Endodermal cell (in vitro differentiated cells): Measurements from ENCODE around the gene GPR142. TPM values are rescaled to one million over a fixed set of nuclear protein-coding genes. Genes with fewer than 3 reads are reported as not detected.
A peak's percentile ranks its signal among the peaks of the same experiment; 100 is the strongest.

Experiments
- DNase-seq: peaks from one replicate; pipeline ENCODE4 v3.0.0-alpha.2; 2017
- H3K27ac ChIP-seq: 2 replicates; pipeline ENCODE4 v1.5.1; 2013; ENCODE audit warnings: mild to moderate bottlenecking, low read depth, low read length, moderate library complexity
- H3K27me3 ChIP-seq: 2 replicates; pipeline ENCODE4 v1.6.1; 2013; ENCODE audit warnings: mild to moderate bottlenecking, low read length, moderate library complexity; ENCODE audit not compliant: insufficient read depth, control insufficient read depth, poor library complexity, severe bottlenecking
- H3K36me3 ChIP-seq: 2 replicates; pipeline ENCODE4 v1.7.0; 2013; ENCODE audit warnings: mild to moderate bottlenecking, low read length, moderate library complexity; ENCODE audit not compliant: control insufficient read depth, insufficient read depth
- H3K4me1 ChIP-seq: one replicate; pipeline ENCODE4 v1.7.0; 2013; ENCODE audit warnings: low read length; ENCODE audit not compliant: control insufficient read depth, insufficient read depth
- H3K4me3 ChIP-seq: 2 replicates; pipeline ENCODE4 v1.5.1; 2013; ENCODE audit warnings: mild to moderate bottlenecking, low read length, moderate library complexity
- H3K9ac ChIP-seq: 2 replicates; pipeline ENCODE4 v1.6.1; 2013; ENCODE audit warnings: mild to moderate bottlenecking, low read length, moderate library complexity; ENCODE audit not compliant: poor library complexity, severe bottlenecking; ENCODE audit errors: extremely low read depth
- H3K9me3 ChIP-seq: 2 replicates; pipeline ENCODE4 v1.6.1; 2013; ENCODE audit warnings: mild to moderate bottlenecking, low read length, moderate library complexity; ENCODE audit not compliant: control insufficient read depth
- H3K27ac Mint-ChIP-seq: 2 replicates; pipeline ENCODE4 v1.8.0; 2020; ENCODE audit warnings: mixed read lengths
- H3K27me3 Mint-ChIP-seq: 2 replicates; pipeline ENCODE4 v1.8.0; 2021; ENCODE audit warnings: mild to moderate bottlenecking, mixed read lengths; ENCODE audit not compliant: insufficient read depth
- H3K36me3 Mint-ChIP-seq: 2 replicates; pipeline ENCODE4 v1.8.0; 2020; ENCODE audit warnings: low read depth, mixed read lengths
- H3K4me1 Mint-ChIP-seq: 2 replicates; pipeline ENCODE4 v1.8.0; 2020; ENCODE audit warnings: mixed read lengths
- H3K4me3 Mint-ChIP-seq: 2 replicates; pipeline ENCODE4 v1.8.0; 2020; ENCODE audit warnings: mild to moderate bottlenecking, moderate library complexity, mixed read lengths
- H3K9me3 Mint-ChIP-seq: 2 replicates; pipeline ENCODE4 v1.8.0; 2020; ENCODE audit warnings: mild to moderate bottlenecking, mixed read lengths
- CTCF ChIP-seq: fragments of 200-600 bp; sonication (generic); conservative IDR thresholded peaks from 2 replicates; pipeline ENCODE4 v1.5.0; 2021; ENCODE audit warnings: antibody characterized with exemption, mild to moderate bottlenecking
- WGBS, 2 experiments: methylation state at CpG; one replicate each; pipeline versions ENCODE4 v1.1.5 to v1.1.7; 2013; ENCODE audit warnings: missing lambda C conversion rate in 2 of 2, mixed read lengths in 1 of 2; ENCODE audit not compliant: insufficient coverage in 1 of 2, insufficient read length in 1 of 2; 5-methylcytosine and 5-hydroxymethylcytosine counted together
- total RNA-seq, 2 donors: library from RNA; stranded (reverse); fragmentation: NEBNext Ultra II Directional in 1 of 2; extraction: Animal tissue kit (Norgen Biotek cat#: 25700) in 1 of 2; gene quantifications; 2 replicates in 1 of 2; 3 replicates in 1 of 2; pipeline ENCODE4 v1.2.1, GENCODE V29; 2021

GPR142 gene
- total RNA-seq, 2 donors from 2014 or later = 0.29 to 0.92 TPM

DNA sequence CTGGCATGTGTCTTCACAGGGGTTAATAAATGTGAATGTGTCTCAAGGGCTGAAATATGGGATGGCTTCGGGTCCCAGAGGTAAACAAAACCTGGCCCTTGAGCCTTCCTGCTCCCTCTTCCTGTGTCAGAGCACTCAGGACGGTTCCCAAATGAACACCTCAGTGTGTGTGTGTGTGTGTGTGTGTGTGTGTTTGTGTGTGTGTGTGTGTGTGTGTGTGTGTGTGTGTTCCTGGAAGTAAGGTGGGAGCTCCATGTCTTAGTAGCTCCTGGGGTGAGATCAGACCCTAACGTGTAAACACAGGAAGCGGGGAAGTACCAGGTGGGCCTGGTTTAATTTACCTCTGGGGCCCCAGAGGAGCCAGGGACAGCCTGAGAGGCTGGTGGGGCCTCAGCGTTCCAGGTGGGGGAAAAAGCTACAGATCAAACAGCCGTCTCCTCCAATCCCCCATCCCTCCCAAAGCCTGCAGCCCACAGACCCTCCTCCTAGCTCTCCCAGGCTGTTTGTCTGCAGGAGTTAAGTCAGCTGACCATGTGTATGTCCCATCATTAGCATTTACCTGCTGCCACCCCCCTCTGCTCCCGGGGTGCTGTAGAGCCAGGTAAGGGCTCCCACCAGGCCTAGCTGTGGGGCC, 35.2 kb upstream of the GPR142 start:
- Histone ChIP-seq H3K36me3 (no peaks in the 10 kb centered on the region), H3K9me3 (no peaks in the 10 kb centered on the region), H3K9ac (no peak overlapping the region), H3K27me3 (peaks cover 2% of the 10 kb centered on the region), H3K4me3 (no peak overlapping the region), H3K4me1 (peaks cover 15% of the 10 kb centered on the region), H3K27ac (no peak overlapping the region)
- DNase-seq = no peak
- no peaks in the 10 kb centered on the region for H3K9me3 Mint-ChIP-seq
- H3K4me3 Mint-ChIP-seq = no peak overlapping the region
- WGBS, 2 experiments = 70 to 78% methylated on average over 3 to 7 of the region's 7 CpGs
- peaks cover 20% of the 10 kb centered on the region for H3K27me3 Mint-ChIP-seq
- H3K36me3 Mint-ChIP-seq = no peaks in the 10 kb centered on the region
- H3K27ac Mint-ChIP-seq = peak overlapping the region; percentile 21
- H3K4me1 Mint-ChIP-seq = peaks cover 33% of the 10 kb centered on the region
- TF ChIP-seq CTCF = no peak

- H3K27me3 Mint-ChIP-seq = peaks cover 16% of the 10 kb centered on the region
- TF ChIP-seq CTCF = no peak
- H3K9ac ChIP-seq = no peak overlapping the region
- peak overlapping the region; percentile 21 for H3K27ac Mint-ChIP-seq
- peaks cover 33% of the 10 kb centered on the region for H3K4me1 Mint-ChIP-seq
- no peaks in the 10 kb centered on the region for H3K9me3 Mint-ChIP-seq
- no peak overlapping the region for H3K4me3 ChIP-seq
- no peak overlapping the region for H3K4me3 Mint-ChIP-seq
- H3K27me3 ChIP-seq = no peaks in the 10 kb centered on the region
- H3K36me3 Mint-ChIP-seq = no peaks in the 10 kb centered on the region
- H3K4me1 ChIP-seq = peaks cover 15% of the 10 kb centered on the region
- H3K27ac ChIP-seq = no peak overlapping the region
- no peaks in the 10 kb centered on the region for H3K36me3 ChIP-seq
- H3K9me3 ChIP-seq = no peaks in the 10 kb centered on the region
- 62 to 67% methylated on average over 9 to 10 of the region's 11 CpGs for WGBS, 2 experiments
- DNase-seq = peak; percentile 79
Measured at GRCh38 chr17:74332763-74333283, 34.5 kb upstream of the GPR142 start.

- no peaks in the 10 kb centered on the region for H3K9me3 Mint-ChIP-seq
- H3K9me3 ChIP-seq = no peaks in the 10 kb centered on the region
- peaks cover 33% of the 10 kb centered on the region for H3K4me1 Mint-ChIP-seq
- no peaks in the 10 kb centered on the region for H3K27me3 ChIP-seq
- TF ChIP-seq CTCF = no peak
- no peaks in the 10 kb centered on the region for H3K36me3 Mint-ChIP-seq
- no peak for DNase-seq
- WGBS, 2 experiments = 80 to 90% methylated on average over 2 of the region's 2 CpGs
- H3K9ac ChIP-seq = no peak overlapping the region
- H3K4me1 ChIP-seq = peaks cover 15% of the 10 kb centered on the region
- no peaks in the 10 kb centered on the region for H3K36me3 ChIP-seq
- no peak overlapping the region for H3K27ac ChIP-seq
- H3K27me3 Mint-ChIP-seq = peaks cover 9% of the 10 kb centered on the region
- no peak overlapping the region for H3K4me3 Mint-ChIP-seq
- H3K4me3 ChIP-seq = no peak overlapping the region
- peak overlapping the region; percentile 64 for H3K27ac Mint-ChIP-seq
Measured at GRCh38 chr17:74334393-74335039, 32.8 kb upstream of the GPR142 start.
